Cardiac fibroblast (primary cell): ENCODE results near the gene SPRED2.

ENCODE experiments used
- DNase-seq, 2 donors: peaks; one replicate each; pipeline versions ENCODE4 v3.0.0 to v3.0.0-alpha.2; 2010; ENCODE audit warnings: low read depth in 2 of 2
- H3K4me3 ChIP-seq, 2 donors: replicated peaks in 1 of 2; 1 replicate in 1 of 2; 2 replicates in 1 of 2; pipeline ENCODE4 v1.5.1; 2011; ENCODE audit warnings: low read depth in 2 of 2, low read length in 2 of 2, mild to moderate bottlenecking in 2 of 2, moderate library complexity in 1 of 2
- CTCF ChIP-seq: IDR thresholded peaks from one replicate; pipeline ENCODE4 v1.5.1; 2011; ENCODE audit warnings: low read depth, mild to moderate bottlenecking, low read length, inconsistent platforms

SPRED2 gene

GRCh38 chr2:65425276-65425675 is 7.1 kb downstream of the SPRED2 start:
- no peak for DNase-seq
- TF ChIP-seq CTCF: no peak
- no peak overlapping the region for H3K4me3 ChIP-seq

GRCh38 chr2:65424391-65424790 is 8.0 kb downstream of the SPRED2 start:
- no peak overlapping the region for H3K4me3 ChIP-seq
- no peak for DNase-seq
- TF ChIP-seq CTCF: no peak

GRCh38 chr2:65421432-65421748 is 11.0 kb downstream of the SPRED2 start:
- no peak overlapping the region for H3K4me3 ChIP-seq
- no peak for TF ChIP-seq CTCF
- DNase-seq: no peak

GRCh38 chr2:65420712-65421431 is 11.5 kb downstream of the SPRED2 start:
- no peak for TF ChIP-seq CTCF
- DNase-seq: peak; percentile 68 to 83
- peak overlapping the region in 1 of 2 donors; percentile 0 for H3K4me3 ChIP-seq

GRCh38 chr2:65417509-65418085 is 14.8 kb downstream of the SPRED2 start:
- H3K4me3 ChIP-seq: no peak overlapping the region
- no peak for TF ChIP-seq CTCF
- no peak for DNase-seq

- no peak for TF ChIP-seq CTCF
- no peak for DNase-seq
- H3K4me3 ChIP-seq: no peak overlapping the region
Observed at GRCh38 chr2:65416945-65417344, 15.5 kb downstream of the SPRED2 start.

- H3K4me3 ChIP-seq: no peak overlapping the region
- TF ChIP-seq CTCF: no peak
- no peak for DNase-seq
Observed at GRCh38 chr2:65416321-65416720, 16.1 kb downstream of the SPRED2 start.
